ENCODE measurements around the gene CRTAC1.
A peak's percentile ranks its signal among the peaks of the same experiment; 100 is the strongest.

CRTAC1 gene

DNA sequence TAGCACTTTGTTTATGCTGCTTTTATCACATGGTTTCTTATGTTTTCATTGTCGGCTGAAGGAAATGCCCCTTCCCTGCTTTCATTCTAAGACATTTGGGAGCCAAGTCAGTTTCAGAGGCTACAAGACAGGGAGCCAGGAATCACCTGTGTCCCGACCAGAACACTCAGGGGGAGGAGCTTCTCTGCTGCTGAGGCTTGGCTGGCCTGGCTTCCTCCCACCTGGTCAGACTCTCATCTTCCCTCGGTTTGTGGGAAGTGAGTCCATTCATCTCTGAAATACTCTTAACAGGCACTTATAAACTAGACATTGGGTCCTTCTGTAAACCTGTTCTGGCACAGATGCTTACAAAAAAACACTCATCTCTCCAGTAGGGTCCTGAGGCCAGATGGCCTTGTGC is 200.4 kb downstream of the CRTAC1 start:
- peak; percentile 28 to 58 for DNase-seq

DNA sequence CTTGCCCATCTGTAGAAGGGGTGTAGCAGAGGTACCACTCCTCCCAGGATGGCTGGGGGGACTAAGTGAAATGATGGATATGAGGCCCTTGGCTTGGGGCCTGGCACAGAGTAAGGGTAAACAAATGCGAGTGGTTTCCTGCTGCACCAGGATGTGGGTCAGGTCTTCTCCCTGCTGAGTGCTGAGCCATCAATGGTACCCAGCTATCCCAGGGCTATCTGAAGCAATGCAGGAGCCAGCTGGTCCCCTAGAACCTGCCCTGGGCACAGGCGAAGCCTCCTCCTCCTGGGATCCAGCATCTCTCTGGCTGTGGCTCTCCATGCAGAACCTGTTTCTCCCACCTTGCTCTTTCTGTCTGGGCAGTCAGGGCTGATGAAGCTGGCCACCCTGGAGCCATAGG is 201.7 kb downstream of the CRTAC1 start:
- no peak for DNase-seq

DNA sequence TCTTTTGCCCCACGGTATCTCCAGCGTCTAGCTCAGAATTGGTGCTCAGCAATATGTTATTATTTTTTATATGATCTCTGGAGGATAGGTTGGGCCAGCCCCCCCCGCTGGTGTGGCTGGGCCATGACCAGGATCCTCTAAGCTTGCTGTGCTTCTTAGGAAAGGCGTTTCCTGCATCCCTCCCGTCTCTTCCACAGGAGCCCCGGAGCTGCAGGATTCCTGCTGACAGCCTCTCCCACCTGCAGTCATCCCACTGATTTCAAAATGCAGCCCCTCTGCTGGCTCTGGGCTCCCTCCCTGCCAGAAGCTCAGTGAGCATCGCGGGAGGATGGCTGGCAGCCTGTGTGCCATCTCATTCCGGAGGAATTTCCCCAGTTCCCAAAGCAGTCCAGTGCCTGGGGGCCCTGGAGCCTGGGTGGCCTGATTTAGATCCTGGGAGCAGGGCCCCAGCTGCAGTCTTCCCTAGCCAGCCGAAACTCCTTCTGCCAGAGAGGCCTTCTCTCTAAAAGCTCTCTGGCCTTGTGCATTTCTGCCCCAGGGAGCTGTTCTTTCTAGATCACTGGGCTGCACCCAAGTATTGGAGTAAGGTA is 202.6 kb downstream of the CRTAC1 start:
- DNase-seq: no peak

DNA sequence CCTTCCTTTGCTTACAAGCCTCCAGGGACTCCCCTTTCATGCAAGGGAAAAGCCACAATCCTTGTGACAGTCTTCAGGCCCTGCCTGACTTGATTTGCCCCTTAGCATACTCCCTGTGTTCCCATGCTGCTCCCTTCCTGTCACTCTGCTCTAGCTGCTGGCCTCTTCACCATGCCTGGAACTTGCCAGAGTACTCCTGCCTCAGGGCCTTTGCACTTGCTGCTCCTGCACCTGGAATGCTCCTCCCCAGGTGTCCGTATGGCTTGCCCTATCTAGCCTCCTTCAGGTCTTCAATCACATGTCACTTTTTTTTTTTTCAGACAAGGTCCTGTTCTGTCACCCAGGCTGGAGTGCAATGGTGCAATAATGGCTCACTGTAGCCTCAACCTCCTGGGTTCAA is 203.5 kb downstream of the CRTAC1 start:
- DNase-seq: no peak

DNA sequence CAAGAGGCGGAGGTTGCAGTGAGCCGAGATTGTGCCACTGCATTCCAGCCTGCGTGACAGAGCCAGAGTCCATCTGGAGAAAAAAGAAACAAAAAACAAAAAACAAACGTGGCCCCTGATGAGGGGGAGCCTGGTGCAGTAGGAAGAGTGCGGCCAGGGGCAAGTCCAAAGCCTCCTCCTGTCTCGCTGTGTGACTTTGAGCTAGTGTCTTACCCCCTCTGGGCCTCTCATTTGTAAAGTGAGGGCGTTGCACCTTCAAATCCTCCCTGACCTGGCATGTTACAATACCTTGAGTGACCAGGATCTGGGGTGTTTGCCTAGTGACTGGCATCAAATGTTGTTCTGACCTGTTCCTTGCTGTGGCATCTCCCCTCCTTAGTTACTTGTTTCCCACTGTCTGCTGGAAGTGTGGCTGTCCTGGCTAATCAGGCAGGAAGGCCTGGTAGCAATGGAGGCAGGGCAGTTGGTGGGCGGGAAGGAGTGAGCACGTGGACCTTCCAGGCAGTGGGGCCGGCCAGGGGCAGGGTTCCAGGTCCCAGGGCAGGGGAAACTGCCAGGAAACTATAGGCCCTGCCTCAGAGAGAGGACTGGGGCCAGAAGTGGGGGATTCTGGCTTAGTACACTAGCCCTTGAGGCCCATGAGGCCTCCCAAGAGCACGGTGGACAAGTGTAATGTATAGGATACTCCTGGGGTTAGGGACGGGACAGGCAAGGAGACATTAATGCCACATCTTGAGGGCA is 205.2 kb downstream of the CRTAC1 start:
- no peak for DNase-seq

DNA sequence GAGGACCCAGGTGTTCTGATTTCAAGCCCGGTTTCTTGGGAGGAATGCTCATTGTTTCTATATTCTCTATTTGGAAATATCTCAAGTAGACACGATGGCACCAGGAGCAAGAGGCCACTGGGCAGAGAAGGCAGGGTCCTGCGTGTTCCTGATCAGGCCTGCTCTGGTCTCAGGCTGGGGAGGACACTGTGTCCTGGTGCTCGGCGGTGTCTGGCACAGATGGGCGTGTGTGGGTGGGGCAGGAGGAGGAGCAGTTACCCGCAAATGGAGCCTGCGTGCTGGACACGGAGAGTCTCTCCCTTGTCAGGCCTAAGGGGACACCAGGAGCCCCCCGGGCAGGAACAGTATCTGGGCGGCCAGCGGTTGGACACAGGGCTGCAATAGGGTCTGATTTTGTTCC is 206.7 kb downstream of the CRTAC1 start:
- no peak for DNase-seq

DNA sequence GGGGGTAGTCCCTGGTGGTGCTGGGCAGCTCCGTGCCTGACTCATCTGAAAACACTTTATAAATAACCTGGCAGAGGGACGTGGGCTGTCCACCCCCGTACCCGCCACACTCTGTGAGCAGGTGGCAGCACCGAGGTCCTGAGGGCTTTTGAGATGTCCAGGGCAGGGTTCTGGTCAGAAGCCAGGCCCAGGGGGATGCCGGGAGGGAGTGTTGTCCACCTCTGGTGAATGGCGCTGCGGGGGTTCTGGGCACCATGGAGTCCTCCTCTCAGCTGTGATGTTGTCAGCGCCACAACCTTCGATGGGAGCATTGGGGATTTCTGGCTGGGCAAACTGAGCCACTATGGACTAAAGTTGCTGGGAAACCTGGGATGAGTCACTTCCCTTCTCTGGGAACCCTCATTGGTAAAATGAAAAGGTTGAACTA is 208.1 kb downstream of the CRTAC1 start:
- no peak for DNase-seq

DNA sequence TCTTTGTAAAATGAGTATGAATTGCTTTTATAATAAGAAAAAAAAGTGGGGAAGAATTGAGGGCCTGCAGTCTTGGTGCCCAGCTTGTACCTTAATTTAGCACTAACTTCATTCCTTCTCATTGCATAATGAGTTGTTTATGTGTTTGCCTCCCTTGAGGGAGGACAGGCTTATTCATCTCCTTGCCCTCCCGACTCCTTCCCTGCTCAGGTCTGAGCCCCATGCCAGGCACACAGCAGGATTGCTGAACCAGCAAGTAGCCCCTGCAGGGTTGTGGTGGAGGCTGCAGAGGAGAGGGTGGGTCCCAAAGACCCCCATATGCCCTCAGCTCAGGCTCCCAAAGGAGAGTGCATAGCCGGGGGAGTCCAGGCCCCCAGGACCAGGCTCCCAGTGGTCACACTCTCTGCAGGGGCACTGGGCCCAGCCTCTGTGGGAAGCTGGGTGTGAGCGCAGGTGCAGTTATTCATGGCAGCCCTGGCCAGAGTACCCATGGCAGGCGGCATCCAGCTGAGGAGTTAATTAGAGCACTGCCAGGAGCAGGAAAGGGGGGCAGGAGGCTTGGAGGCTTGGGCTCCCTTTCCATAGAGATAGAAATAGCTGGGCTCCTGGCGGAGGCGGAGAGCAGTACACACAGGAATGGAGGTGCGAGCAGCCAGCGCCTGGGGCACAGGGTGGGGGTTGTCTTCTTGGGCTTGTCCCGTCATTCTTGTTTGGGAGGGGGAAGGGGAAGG is 208.9 kb downstream of the CRTAC1 start:
- DNase-seq: no peak

DNA sequence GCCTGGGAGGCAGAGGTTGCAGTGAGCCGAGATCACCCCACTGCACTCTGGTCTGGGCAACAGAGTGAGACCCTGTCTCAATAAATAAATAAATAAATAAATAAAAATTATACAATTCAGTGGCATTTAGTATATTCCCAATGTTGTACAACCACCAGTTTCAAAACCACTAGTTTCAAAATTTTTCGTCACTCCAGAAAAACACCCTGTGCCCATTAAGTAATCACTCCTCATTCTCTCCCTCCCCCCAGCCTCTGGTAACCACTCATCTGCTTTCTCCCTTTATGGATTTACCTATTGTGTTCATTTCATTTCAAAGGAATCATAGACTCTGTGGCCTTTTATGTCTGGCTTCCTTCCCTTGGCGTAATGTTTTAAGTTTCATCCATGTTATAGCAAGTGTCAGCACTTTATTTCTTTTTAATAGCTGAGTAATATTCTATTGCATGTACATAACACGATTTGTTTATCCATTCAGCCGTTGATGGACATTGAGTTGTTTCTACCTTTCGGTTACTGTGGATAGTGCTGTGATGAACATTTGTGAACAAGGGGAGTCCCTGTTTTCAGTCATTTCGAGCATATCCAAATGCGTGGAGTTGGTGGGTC is 210.2 kb downstream of the CRTAC1 start:
- DNase-seq: no peak

DNA sequence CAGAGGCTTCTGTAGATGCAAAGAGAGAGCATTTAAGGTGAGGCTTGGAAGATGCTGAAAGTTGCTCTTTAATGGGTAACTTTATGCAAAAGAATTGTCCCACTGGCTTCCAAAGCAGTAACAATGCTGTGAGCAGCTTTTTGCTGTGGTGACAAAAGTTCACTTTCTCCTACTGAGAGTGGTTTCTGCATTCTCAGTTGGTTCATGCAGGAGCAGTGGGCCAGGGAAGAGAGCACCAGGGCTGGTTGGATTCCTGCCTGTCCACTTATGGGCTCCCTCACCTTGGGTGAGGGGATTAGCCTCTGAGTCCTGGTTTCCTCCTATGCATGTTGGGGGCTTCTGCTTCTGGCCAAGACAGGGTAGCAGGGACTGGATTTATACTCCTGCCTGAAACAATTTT is 211.8 kb downstream of the CRTAC1 start:
- no peak for DNase-seq

DNA sequence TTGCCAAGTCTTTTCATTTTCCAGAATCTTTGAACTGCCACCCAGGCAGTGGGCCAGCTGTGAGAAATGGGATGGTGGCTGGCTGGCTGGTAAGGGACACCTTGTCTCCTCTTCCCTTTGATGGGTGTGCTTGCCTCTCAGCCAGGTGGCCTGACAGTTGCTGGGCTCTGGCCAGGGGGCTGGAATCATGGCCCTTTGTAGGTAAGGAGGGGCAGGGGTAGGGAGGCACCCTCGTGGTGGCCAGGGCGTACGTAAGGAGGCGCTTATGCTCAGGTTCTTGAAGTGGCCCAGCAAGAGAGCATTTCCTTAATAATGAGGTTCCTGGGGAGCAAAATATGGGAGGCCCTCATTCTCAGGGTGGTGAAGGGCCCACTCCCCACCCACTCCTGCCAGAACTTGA is 213.8 kb downstream of the CRTAC1 start:
- no peak for DNase-seq

Measured in NCI-H187 (cell line).